ENCODE data around the gene NME9. TPM values are rescaled to one million over a fixed set of nuclear protein-coding genes. Genes with fewer than 3 reads are reported as not detected.

NME9 gene
- total RNA-seq, 2 experiments from 2014 or later: 0.80 TPM; not detected in 1

DNA sequence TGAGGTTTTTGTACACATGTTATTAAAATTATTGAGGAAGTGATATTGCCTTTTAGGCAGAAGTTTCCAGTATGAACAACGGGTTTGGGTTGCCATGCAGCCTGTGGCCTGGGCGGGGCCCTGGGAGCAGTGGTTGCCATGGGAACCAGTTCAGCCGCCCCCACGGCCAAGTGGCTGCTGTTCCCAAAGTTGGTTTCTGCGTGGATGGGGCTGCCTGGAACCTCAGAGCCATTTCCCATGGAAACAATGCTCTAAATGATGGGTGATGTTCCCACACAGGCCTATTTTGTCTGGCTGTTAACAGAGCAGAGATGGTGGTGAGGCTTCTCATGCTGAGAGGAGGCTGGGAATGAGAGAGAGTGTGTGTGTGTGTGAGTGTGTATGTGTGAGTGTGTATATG is 38.3 kb upstream of the NME9 start:
- DNase-seq (peak in 3 of 14 experiments; percentile 24 to 47 (median 38)), ATAC-seq (ENCODE audit: poor library complexity) (no peak)
- H3K27ac Mint-ChIP-seq: no peak overlapping the region
- Histone ChIP-seq H3K27ac (ENCODE audit: low read depth in 1 of 2, low read length in 2 of 2) (no peak overlapping the region), H3K9me3 (ENCODE audit: control insufficient read depth in 1 of 2, insufficient read depth in 1 of 2, low read length in 2 of 2) (no peaks in the 10 kb centered on the region), H3K4me3 (ENCODE audit: low read length) (no peak overlapping the region), H3K4me1 (ENCODE audit: insufficient read depth, low read length) (no peaks in the 10 kb centered on the region), H3K36me3 (ENCODE audit: insufficient read depth, low read length) (no peaks in the 10 kb centered on the region), H3K27me3 (ENCODE audit: control insufficient read depth in 1 of 2, insufficient read depth in 2 of 2, low read length in 2 of 2) (peaks cover 0 to 2% of the 10 kb centered on the region in 2 experiments)
- CTCF ChIA-PET: no interaction called here
- intact Hi-C loops (cut with DNase I, micrococcal nuclease): no loop called here
- no peaks in the 10 kb centered on the region for H3K4me1 Mint-ChIP-seq (ENCODE audit: low read depth)
- POLR2A ChIA-PET: no interaction called here
- no peak overlapping the region for H3K4me3 Mint-ChIP-seq
- H3K27me3 Mint-ChIP-seq: peaks cover 7% of the 10 kb centered on the region
- no peaks in the 10 kb centered on the region for H3K9me3 Mint-ChIP-seq
- no peaks in the 10 kb centered on the region for H3K36me3 Mint-ChIP-seq (ENCODE audit: low read depth)
- TF ChIP-seq, protein P1, sequence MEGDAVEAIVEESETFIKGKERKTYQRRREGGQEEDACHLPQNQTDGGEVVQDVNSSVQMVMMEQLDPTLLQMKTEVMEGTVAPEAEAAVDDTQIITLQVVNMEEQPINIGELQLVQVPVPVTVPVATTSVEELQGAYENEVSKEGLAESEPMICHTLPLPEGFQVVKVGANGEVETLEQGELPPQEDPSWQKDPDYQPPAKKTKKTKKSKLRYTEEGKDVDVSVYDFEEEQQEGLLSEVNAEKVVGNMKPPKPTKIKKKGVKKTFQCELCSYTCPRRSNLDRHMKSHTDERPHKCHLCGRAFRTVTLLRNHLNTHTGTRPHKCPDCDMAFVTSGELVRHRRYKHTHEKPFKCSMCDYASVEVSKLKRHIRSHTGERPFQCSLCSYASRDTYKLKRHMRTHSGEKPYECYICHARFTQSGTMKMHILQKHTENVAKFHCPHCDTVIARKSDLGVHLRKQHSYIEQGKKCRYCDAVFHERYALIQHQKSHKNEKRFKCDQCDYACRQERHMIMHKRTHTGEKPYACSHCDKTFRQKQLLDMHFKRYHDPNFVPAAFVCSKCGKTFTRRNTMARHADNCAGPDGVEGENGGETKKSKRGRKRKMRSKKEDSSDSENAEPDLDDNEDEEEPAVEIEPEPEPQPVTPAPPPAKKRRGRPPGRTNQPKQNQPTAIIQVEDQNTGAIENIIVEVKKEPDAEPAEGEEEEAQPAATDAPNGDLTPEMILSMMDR (IDR thresholded peaks at IDR 0.05): no peak

DNA sequence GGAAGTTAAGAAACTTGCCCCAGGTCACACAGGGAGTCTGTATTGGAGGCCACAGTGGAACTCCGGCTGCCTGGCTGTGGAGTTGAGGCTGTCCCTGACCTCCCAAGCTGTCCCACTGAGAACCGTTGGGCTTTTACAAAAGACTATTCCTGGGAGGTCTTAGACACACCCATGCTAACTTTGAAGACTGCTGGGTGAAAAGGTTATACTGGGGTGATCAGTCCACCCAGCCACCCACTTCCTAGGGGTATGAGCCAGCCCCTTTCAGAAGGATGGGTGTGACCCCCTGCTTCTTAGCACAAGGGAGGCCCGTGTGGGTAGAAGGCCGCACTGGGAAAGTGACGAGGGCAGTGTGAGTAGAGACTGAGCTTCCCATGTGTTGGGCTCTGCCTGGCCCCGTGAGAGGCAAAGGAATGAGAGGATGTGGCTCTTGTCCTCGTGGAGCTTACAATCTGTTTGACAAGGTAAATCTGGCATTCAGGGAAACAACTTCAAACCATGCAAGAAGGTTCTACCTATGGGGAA is 37.7 kb upstream of the NME9 start:
- Mint-ChIP-seq H3K9me3 (no peaks in the 10 kb centered on the region), H3K27me3 (peaks cover 7% of the 10 kb centered on the region), H3K36me3 (ENCODE audit: low read depth) (no peaks in the 10 kb centered on the region), H3K27ac (no peak overlapping the region), H3K4me1 (ENCODE audit: low read depth) (no peaks in the 10 kb centered on the region), H3K4me3 (no peak overlapping the region)
- DNase-seq (no peak), ATAC-seq (ENCODE audit: poor library complexity) (no peak)
- TF ChIP-seq, protein P1 (IDR thresholded peaks at IDR 0.05): no peak
- ChIA-PET CTCF (no interaction called here), POLR2A (no interaction called here)
- no peak overlapping the region for H3K4me3 ChIP-seq (ENCODE audit: low read length)
- intact Hi-C loops (cut with DNase I, micrococcal nuclease): no loop called here
- H3K36me3 ChIP-seq (ENCODE audit: insufficient read depth, low read length): no peaks in the 10 kb centered on the region
- H3K27ac ChIP-seq (ENCODE audit: low read depth in 1 of 2, low read length in 2 of 2): no peak overlapping the region
- no peaks in the 10 kb centered on the region for H3K4me1 ChIP-seq (ENCODE audit: insufficient read depth, low read length)
- peaks cover 0 to 2% of the 10 kb centered on the region in 2 experiments for H3K27me3 ChIP-seq (ENCODE audit: control insufficient read depth in 1 of 2, insufficient read depth in 2 of 2, low read length in 2 of 2)
- no peaks in the 10 kb centered on the region for H3K9me3 ChIP-seq (ENCODE audit: control insufficient read depth in 1 of 2, insufficient read depth in 1 of 2, low read length in 2 of 2)

DNA sequence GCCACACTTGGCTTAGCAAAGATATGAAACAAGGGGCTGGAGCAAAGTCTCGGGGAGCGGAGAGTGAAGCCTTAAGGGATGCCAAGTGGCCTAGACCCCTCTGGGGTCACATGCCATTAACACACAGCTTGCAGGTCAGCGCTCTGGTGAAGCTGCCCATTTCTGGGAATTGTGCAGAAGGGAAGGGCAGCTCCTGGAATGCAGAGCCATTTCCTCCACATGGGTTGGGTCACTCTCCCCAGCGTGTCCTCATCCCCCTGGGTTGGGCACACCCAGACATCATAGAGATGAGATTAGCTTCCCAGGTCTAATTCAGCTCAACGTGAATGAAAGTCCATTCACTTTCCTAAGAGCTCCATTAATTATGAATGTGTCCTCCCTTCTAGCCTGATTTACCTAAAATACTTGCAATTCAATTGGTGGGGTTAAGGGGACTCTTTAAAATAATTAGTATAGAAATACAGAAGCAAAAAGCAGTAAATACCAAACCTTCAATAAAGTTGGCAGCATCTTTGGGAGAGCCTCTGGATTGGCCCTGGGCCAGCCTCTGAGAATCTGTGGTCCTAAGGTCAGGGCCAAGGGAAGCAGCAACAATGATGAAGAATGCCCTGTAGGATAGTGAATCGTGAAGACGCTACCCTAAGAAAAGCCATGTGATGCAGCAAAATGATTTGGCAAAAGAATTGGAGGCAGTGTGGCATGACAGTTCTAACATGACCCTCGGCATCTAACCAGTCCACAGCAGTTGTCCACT is 36.5 kb upstream of the NME9 start:
- no peak for ATAC-seq (ENCODE audit: poor library complexity)
- ChIA-PET CTCF (no interaction called here), POLR2A (no interaction called here)
- Mint-ChIP-seq H3K36me3 (ENCODE audit: low read depth) (no peaks in the 10 kb centered on the region), H3K4me3 (no peak overlapping the region), H3K4me1 (ENCODE audit: low read depth) (no peaks in the 10 kb centered on the region), H3K27me3 (peaks cover 2% of the 10 kb centered on the region), H3K9me3 (no peaks in the 10 kb centered on the region), H3K27ac (no peak overlapping the region)
- H3K27me3 ChIP-seq (ENCODE audit: control insufficient read depth in 1 of 2, insufficient read depth in 2 of 2, low read length in 2 of 2): peaks cover 0 to 2% of the 10 kb centered on the region in 2 experiments
- H3K27ac ChIP-seq (ENCODE audit: low read depth in 1 of 2, low read length in 2 of 2): no peak overlapping the region
- no peaks in the 10 kb centered on the region for H3K36me3 ChIP-seq (ENCODE audit: insufficient read depth, low read length)
- intact Hi-C loops (cut with DNase I, micrococcal nuclease): no loop called here
- no peaks in the 10 kb centered on the region for H3K4me1 ChIP-seq (ENCODE audit: insufficient read depth, low read length)
- TF ChIP-seq, protein P1 (IDR thresholded peaks at IDR 0.05): no peak
- DNase-seq: no peak
- no peaks in the 10 kb centered on the region for H3K9me3 ChIP-seq (ENCODE audit: control insufficient read depth in 1 of 2, insufficient read depth in 1 of 2, low read length in 2 of 2)
- no peak overlapping the region for H3K4me3 ChIP-seq (ENCODE audit: low read length)

Data from CD4-positive, alpha-beta T cell (primary cell).